ENCODE data around the gene SDR42E2.

- TF ChIP-seq CTCF (IDR thresholded peaks at IDR 0.05; ENCODE audit: low read depth, low read length) (no peak), EZH2phosphoT487 (IDR thresholded peaks at IDR 0.05; ENCODE audit: low read depth) (no peak)
These were observed 31.8 kb upstream of the SDR42E2 start for GRCh38 chr16:22130528-22130927.
